T follicular helper cell (primary cell): ENCODE data around the gene LILRA6.
"Not testable (repeated sequence)": the region's sequence is repeated elsewhere in the genome, so short reads cannot be mapped to it uniquely, and the experiment has no call there.

ENCODE experiments used
- DNase-seq: peaks from one replicate; pipeline ENCODE4 v3.0.0-alpha.2; 2020; ENCODE audit warnings: low read depth

LILRA6 gene

DNA sequence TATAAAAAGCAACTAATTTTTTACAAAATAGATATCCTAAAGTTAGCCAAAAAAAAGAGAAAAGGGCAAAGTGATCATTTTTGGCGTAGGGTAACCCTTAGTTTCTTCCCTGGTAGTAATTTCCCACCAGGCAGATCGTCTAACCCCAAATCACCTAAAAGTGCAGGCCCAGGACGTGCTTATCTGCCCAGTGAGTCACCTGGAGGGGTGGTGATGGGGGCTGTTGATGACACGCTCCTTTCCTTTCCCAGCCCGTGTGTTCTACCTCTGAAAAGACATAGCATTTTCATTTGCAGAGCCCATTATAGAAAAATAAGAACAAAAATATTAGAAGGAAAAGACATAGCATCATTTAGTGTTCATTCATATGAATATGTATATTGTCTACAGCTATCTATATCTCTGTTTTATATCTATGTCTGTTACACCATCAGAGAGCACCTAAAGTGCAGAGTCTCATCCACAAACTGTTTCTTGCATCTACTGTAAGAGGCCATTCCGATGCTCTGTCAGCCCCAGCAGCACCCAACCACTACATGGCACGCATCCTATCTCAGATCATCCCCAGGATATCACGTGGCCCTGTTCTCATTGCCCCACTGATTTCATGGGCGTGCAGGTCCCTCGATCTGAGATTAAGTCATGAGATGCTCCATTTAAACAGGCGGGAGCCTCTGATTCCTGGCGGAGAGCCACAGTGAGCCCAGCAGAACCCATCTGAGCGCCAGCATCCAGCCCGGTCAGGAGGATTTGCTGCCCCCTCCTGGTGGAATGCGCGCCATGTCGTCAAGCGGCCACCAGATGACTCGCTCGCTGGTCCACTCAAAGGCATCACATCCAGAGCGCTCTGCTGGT lies 11.3 kb downstream of the LILRA6 start:
- DNase-seq = peak; percentile 76

DNA sequence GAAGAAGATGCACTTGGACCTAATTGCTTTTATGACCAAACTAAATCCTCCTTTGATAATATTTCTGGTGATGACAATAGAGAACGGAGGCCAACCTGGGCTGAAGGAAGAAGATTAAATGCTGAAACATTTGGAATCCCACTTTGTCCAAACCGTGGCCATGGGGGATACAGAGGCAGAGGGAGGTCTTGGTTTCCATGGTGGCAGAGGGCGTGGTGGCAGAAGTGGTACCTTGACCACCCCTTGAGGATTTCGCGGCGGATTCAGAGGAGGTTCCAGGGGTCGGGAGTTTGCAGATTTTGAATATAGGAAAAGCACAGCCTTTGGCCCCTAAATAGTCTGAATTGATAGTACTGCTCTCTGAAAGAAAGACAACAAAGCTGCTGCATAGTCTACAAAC lies 12.6 kb downstream of the LILRA6 start:
- no peak for DNase-seq

GRCh38 chr19:54229146-54229545 lies 13.4 kb downstream of the LILRA6 start:
- DNase-seq = no peak

- not testable (repeated sequence) for DNase-seq
Measured at GRCh38 chr19:54224619-54225018, 18.0 kb downstream of the LILRA6 start.

GRCh38 chr19:54223937-54224281 lies 18.7 kb downstream of the LILRA6 start:
- DNase-seq = not testable (repeated sequence)

GRCh38 chr19:54223277-54223936 lies 19.2 kb downstream of the LILRA6 start:
- DNase-seq = not testable (repeated sequence)

GRCh38 chr19:54222474-54223276 lies 19.9 kb downstream of the LILRA6 start, which contains the start of gene LILRB3:
Gene LILRB3 (minus strand): TSS chr19:54223007. CDS start chr19:54222976, 31 bp downstream.
- not testable (repeated sequence) for DNase-seq

DNA sequence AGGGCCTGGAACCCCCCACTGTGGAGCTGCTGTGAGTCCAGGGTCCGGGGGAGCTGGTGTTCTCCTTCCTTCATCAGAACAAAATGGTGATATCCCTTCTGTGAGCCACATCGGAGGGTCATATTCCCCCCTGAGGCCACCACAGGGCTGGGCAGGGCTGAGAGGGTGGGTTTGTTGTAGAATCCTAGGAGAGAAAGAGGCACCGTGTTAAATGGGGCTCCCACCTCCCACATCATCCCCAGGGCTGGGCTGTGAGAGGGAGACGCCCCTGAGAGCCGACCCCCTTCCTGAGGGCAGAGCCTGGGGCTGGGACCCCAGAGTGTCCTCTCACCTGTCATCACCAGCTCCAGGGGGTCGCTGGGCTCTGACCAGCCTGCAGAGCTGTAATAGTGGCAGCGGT lies 20.6 kb downstream of the LILRA6 start:
- not testable (repeated sequence) for DNase-seq

DNA sequence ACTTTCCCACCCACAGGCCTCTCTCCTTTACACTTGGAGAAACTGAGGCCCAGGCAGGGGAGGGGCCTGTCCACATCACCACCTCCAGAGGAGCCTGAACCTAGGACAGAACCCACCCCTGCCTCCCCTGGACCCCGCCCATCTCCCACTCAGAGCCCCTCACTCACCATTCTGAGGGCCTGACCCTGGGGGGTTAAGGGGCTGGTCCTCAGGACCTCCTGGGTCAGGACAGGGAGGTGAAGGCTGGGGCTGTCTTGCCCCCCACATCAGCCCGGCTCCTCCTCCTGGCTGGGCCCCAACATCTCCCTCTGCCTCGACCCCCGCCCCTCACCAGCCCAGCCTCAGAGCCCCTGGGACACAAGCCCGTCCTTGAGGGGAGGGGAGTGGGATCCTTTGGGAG lies 22.9 kb downstream of the LILRA6 start:
- DNase-seq = not testable (repeated sequence)

DNA sequence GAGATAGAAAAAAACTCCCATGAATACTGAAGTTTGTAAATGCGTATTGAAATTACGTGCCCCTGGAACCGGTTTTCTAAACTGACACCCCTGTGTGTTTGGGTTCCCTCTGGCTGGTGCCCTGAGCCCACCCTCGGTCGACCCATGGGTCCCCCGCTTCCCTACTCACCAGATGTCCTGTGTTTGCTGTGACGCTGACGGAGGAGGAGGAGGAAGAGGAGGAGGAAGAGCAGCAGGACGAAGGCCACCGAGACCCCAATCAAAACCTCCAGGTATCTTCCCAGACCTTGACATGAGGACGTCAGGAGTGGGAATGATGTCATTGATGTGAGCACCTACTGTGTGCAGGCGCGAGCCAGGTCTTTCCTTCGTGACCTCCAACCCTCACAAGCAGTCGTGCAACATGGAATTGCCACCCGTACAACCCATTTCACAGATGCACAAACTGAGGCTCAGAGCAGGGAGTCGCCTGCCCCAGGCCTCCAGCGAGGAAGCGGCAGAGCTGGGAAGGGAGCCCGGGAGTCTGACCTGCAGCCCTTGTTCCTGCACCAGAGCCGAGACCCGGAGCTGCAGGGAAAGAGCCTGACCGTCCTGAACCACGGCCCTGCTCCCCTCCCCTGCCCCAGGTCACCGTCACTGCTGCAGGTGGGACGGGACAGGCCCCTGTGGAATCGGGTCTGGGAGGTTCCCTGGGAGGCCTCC lies 23.5 kb downstream of the LILRA6 start:
- no peak for DNase-seq

- DNase-seq = no peak
Measured at GRCh38 chr19:54218259-54218658, 24.3 kb downstream of the LILRA6 start.

DNA sequence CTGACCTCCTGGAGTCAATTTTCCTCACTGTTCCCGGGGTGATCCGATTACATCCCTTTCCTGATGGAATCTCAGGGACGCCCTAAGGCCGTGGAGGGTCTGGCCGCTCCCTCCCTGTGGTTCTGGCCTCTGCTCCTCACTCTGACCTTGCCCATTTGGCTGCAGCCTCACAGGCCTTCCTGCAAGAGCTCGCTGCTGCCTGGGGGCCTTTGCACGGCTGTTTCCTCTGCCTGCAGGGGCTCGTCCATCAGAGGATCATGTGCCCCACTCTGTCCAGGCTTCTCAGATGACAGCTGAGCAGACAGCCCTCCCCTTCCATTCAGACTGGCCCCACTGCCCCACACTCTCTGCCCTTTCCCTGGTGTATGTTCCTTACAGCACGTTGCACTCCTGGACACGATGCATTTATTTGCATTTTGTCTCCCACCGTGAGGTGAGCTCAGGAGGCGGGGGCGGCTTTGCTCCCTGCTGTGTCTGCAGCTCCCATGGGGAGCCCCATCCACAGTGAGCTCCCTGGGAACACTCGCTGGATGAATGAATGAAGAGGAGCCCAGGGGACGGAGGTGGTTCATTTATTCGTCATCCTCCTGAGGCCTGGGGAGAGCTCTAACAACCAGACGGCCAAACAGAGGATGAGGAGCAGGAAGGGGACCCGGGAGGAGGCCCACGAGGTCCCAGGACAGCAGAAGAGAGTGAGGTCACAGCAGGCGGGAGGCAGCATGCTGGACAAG lies 24.9 kb downstream of the LILRA6 start:
- not testable (repeated sequence) for DNase-seq

GRCh38 chr19:54216869-54217268 lies 25.7 kb downstream of the LILRA6 start:
- no peak for DNase-seq

DNA sequence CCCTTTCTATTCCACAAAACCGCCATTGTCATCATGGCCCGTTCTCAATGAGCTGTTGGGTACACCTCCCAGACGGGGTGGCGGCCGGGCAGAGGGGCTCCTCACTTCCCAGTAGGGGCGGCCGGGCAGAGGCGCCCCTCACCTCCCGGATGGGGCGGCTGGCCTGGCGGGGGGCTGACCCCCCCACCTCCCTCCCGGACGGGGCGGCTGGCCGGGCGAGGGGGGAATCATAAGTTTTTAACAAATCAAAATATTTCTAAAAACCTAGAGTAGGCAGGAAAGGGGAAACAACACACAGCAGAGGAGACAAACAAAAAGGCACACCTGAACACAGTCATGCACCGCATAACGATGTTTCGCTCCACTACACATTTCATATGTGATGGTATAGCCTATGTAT lies 27.9 kb downstream of the LILRA6 start:
- DNase-seq = not testable (repeated sequence)

DNA sequence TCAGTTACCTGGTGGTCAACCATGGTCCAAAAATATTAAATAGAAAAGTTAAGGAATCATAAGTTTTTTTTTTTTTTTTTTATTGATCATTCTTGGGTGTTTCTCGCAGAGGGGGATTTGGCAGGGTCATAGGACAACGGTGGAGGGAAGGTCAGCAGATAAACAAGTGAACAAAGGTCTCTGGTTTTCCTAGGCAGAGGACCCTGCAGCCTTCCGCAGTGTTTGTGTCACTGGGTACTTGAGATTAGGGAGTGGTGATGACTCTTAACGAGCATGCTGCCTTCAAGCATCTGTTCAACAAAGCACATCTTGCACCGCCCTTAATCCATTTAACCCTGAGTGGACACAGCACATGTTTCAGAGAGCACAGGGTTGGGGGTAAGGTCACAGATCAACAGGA lies 28.4 kb downstream of the LILRA6 start:
- DNase-seq = not testable (repeated sequence)

DNA sequence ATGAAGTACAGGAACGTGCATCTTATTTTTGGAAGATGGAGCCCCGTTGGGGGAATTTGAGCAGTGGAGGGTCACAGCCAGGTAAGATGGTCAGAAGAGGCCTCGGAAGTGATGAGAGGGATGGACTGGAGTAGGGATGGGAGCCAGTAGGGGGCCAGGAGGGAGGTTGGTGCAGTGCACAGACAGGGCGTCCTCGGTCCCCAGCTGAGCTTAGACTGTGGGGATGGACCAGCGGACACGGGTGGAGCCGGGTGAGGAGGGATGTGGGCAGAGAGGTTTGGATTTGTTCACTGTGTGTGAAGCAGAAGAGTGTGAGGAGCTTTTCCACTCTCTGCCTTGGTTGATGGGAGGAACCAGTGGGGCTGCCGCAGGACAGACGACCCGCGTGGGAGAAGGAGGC lies 31.4 kb downstream of the LILRA6 start:
- no peak for DNase-seq

GRCh38 chr19:54209811-54210494 lies 32.6 kb downstream of the LILRA6 start:
- no peak for DNase-seq

DNA sequence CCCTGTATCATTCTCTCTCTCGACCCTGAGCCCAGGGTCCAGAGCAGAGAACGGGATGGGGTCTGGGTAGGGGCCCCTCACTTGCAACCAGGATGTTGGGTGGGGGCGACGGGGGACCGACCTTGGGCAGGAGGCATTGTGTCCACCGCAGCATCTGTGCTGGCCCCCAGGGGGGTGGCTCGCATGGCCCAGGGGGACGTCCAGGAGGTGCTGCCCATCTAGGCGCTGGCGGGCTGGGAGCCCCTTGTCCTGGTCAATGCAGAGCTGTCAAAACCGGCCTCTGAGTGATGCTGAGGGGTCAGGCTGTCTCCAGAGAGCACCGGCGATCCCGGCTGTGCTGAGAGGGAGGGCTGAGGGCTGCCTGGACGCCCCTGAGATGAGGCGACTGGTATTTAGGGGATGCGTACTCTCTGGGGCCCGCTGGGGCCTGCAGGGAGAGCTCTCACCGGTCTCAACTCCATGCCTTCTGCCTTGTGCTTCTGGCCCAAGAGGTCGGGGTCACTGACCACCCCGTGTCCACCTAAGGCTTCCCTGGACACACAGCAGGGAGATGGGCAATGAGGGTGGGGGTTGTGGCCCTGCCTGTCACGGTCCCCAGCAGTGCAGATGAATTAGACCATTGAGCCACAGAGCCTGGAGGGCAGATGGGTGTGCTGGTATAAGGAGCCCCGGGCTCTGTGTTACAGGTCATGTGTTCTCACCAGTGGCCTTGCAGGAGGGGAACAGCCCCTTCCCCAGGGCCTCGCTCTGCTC lies 33.4 kb downstream of the LILRA6 start:
- DNase-seq = no peak

DNA sequence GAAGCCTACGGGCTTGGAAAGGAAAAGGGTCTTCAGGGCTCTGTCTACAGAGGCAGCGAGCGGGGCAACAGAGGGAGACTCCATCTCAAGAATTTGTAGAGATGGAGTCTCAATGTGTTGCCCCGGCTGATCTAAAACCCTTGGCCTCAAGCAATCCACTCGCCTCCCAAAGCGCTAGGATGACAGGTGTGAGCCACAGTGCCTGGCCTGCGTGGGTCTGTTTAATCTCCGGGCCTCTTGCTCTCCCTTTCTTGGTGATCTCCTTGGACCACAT lies 33.9 kb downstream of the LILRA6 start:
- no peak for DNase-seq
